HG02642 (cell line): Measurements from ENCODE around the gene CALHM3.

Experiments
- ATAC-seq: cut with Tn5 transposase; IDR thresholded peaks from one replicate; pipeline ENCODE4 v1.9.1; 2021; ENCODE audit warnings: mild to moderate bottlenecking; ENCODE audit not compliant: unreplicated experiment, poor library complexity

CALHM3 gene

DNA sequence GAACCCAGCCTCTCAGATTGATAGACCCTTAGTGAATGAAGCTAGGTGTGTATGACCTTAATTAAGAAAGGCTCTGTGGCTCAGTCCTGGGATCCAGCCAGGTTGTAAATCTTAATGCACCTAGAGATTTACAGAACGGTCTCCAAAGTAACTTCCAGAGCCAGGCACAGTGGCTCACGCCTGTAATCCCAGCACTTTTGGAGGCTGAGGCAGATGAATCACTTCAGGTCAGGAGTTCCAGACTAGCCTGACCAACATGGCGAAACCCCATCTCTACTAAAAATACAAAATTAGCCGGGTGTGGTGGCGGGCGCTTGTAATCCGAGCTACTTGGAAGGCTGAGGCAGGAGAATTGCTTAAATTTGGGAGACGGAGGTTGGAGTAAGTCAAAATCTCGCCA is 51.2 kb downstream of the CALHM3 start:
- ATAC-seq: no peak

DNA sequence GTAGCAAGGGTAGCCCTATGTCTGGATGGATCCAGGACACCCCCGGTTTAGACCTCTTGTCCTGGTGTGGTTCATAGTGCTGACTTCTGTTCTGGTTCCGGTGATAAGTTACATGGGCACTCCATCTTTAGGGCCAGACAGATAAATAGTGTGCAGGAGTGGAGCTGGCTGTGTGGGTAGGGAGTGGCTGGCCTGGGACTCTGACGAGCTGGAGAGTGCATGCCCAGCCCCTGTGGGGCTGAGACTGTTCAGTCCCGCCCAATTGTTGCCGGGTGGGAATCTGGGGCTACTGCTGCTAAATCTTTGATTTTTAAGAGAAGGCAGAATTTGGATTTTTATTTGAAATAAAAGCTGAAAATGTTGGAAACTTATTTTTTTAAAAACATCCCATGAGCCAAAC is 55.3 kb downstream of the CALHM3 start:
- no peak for ATAC-seq
